GM12892 (cell line): ENCODE data around the gene AP3D1.
"Not testable (repeated sequence)": the region's sequence is repeated elsewhere in the genome, so short reads cannot be mapped to it uniquely, and the experiment has no call there.

ENCODE experiments used
- DNase-seq: peaks from one replicate; pipeline ENCODE4 v3.0.0; 2011; ENCODE audit not compliant: insufficient read length
- FAIRE-seq: peaks from 2 replicates; lab custom pipeline; 2011; peaks lifted over from hg19 to GRCh38; lab: Jason Lieb, UNC
- POLR2A ChIP-seq: IDR thresholded peaks from 2 replicates; pipeline ENCODE4 v1.6.1; 2011; ENCODE audit warnings: low read depth, low read length, control low read depth
- POLR2AphosphoS5 ChIP-seq: IDR thresholded peaks from 2 replicates; pipeline ENCODE4 v1.6.1; 2011; ENCODE audit warnings: low read depth, low read length, control low read depth
- TAF1 ChIP-seq: IDR thresholded peaks from 2 replicates; pipeline ENCODE4 v1.6.1; 2011; ENCODE audit warnings: low read depth, mild to moderate bottlenecking, control low read depth, low read length, borderline replicate concordance

Gene AP3D1

DNA sequence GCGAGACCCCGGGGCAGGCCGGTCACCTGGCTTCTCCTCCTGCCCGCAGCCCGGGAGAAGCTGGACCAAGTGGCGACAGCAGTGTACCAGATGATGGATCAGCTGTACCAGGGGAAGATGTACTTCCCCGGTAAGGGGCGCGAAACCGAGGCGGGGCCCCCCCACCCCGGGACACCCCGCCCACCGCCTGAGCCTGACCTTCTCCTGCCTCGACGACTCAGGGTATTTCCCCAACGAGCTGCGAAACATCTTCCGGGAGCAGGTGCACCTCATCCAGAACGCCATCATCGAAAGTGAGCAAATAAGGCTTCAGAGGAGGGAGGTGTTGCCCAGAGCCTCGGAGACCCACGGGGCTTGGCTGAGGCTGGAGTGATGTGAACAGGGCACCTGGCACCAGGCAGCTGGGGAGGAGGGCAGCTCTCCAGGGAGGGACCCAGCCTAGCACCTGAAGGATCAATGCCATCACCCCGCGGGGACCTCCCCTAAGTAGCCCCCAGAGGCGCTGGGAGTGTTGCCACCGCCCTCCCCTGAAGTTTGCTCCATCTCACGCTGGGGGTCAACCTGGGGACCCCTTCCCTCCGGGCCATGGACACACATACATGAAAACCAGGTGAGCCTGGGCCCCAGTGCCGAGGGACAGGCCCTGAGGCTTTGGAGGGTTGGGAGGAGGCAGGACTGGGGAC, 54.0 kb downstream of the AP3D1 start:
- FAIRE-seq (peak; percentile 87), DNase-seq (peak; percentile 62)
- TF ChIP-seq TAF1 (no peak), POLR2A (no peak), POLR2AphosphoS5 (no peak)

DNA sequence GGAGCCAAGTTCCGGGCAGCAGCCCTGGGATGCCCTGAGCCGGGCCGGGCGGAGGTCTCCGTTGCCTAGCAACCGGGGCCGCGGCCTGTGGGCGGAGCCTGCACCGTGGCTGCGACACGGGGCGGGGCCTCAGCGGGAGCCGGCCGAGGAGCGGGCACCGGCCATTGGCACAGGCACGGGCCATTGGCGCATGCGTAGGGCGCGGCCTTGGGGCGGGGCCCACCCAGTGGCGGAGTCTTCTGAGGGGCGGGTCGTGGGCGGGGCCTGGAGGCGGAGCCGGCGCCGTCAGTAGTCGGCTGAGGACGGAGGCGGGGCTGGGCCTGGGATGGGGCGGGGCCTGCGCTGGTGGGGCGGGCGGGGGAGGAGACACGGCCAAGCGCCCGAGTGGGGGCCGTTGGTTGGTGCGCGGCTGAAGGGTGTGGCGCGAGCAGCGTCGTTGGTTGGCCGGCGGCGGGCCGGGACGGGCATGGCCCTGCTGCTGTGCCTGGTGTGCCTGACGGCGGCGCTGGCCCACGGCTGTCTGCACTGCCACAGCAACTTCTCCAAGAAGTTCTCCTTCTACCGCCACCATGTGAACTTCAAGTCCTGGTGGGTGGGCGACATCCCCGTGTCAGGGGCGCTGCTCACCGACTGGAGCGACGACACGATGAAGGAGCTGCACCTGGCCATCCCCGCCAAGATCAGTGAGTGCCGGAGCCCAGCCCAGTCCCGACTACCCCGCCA, 54.7 kb downstream of the AP3D1 start, which contains the start of gene IZUMO4:
IZUMO4 (plus strand) TSS at position 436 of the 723 bp plus-strand sequence; CDS start at position 467, 31 bp downstream.
- FAIRE-seq (peak; percentile 100), DNase-seq (peak; percentile 97)
- no peak for TF ChIP-seq TAF1
- TF ChIP-seq POLR2A, result peak; percentile 23; the same call in 1 of the 2 replicates
- TF ChIP-seq POLR2AphosphoS5, result no peak

- TF ChIP-seq TAF1 (peak; percentile 88), POLR2A (peak; percentile 68; the same call in 1 of the 2 replicates), POLR2AphosphoS5 (no peak)
- no peak for FAIRE-seq
- DNase-seq, result peak; percentile 74
Observed at GRCh38 chr19:2096034-2096479, 55.3 kb downstream of the AP3D1 start, which contains the start of gene MOB3A. MOB3A (minus strand) TSS chr19:2096326; CDS start chr19:2078560, 17,766 bp downstream.

DNA sequence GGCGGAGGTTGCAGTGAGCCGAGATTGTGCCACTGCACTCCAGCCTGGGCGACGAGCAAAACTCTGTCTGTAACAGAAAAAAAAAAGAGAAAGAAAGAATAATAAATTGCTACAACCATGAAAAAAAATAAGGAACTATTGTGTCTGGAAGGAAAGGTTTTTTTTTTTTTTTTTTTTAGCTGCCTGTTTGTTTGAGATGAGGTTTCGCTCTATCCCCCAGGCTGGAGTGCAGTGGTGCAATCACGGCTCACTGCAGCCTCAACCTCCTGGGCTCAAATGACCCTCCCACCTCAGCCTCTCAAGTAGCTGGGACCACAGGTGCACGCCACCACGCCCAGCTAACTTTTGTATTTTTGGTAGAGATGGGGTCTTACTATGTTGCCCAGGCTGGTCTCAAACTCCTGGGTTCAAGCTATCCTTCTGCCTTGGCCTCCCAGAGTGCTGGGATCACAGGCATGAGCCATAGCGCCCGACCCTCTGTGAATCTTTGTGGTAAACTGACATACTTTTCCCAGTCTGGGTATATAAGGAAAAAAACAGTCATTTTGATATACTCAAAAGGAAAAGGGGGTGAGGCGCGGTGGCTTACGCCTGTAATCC, 59.3 kb downstream of the AP3D1 start:
- DNase-seq, FAIRE-seq: not testable (repeated sequence)

GRCh38 chr19:2089727-2090053, 61.7 kb downstream of the AP3D1 start:
- FAIRE-seq, result no peak

DNA sequence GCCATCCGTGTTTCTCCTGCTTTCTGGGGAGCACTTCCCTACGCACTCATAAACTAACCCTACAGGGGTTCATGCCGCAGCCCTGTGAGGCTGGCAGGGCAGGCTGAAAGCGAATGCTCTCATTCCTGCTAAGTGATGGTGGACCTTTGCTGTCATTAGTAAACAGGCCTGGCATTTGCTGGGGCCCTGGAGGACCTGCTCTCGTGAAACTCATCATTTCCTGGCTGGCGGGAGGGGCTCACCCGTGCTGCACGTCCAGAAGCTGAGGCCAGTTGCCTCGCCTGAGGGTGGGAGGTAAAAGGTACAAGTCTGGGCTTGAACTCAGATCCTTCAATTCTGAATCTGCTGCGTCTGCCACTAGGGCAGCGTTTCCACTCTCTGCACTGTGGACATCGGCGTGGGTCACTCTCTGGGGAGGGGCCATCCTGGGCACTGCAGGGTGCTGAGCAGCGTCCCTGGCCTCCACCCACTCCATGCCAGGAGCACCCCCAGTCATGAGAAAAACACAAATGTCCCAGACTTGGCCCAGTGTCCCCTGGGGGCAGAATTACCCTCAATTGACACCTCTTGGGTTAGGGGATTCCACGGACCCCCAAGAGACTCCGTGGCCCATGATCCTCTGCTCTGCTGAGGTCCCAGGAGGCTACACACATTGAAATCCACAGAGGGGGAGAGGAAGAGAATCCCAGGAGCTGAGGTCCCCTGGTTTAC, 62.2 kb downstream of the AP3D1 start:
- TF ChIP-seq POLR2A (0 out of 2 replicates have a peak, but pooled peaks have one; percentile 45), TAF1 (no peak), POLR2AphosphoS5 (0 out of 2 replicates have a peak, but pooled peaks have one; percentile 12)
- peak; percentile 93 for FAIRE-seq
- DNase-seq, result no peak

More at GRCh38 chr19:2089727-2090053, 61.7 kb downstream of the AP3D1 start:
- no peak for DNase-seq
- no peak for TF ChIP-seq POLR2AphosphoS5
- no peak for TF ChIP-seq TAF1
- no peak; the same call in 1 of the 2 replicates for TF ChIP-seq POLR2A

- DNase-seq (no peak), FAIRE-seq (peak; percentile 44)
- TF ChIP-seq POLR2AphosphoS5 (no peak; the same call in 1 of the 2 replicates), POLR2A (peak; percentile 65; the same call in 1 of the 2 replicates), TAF1 (no peak; the same call in 1 of the 2 replicates)
Observed at GRCh38 chr19:2087621-2088100, 63.7 kb downstream of the AP3D1 start.

DNA sequence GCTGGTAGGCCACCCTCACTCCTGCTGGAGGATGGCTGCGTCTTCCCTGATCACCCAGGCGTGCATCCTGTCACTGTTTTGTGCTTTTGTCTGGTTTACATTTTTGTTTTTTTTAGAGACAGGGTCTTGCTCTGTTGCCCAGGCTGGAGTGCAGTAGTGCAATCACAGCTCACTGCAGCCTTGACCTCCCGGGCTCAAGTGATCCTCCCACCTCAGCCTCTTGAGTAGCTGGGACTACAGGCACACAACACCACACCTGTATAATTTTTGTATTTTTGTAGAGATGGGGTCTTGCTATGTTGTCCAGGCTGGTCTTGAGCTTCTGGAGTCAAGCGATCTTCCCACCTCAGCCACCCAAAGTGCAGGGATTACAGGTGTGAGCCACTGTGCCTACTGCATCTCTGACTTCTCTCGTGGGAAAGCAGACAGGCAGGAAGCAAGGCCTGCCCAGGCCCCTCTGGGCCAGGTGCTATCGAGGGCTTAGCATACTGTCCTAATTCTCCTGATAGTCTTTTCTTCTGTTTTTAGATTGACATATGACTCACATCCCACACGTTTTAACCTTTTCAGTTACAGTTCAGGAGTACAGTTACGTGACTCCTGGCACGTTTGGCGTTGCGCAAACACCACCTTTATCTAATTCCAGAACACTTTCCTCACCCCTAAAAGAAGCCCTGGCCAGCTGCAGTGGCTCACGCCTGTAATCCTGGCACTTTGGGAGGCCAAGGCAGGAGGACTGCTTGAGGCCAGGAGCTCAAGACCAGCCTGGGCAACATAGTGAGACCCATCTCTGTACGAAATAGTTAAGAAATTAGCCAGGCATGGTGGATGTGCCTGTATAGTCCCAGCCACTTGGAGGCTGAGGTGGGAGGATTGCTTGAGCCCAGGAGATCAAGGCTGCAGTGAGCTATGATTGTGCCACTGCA, 64.4 kb downstream of the AP3D1 start:
- not testable (repeated sequence) for DNase-seq
- peak; percentile 46; the same call in 1 of the 2 replicates for TF ChIP-seq POLR2A
- FAIRE-seq, result peak; percentile 76

DNA sequence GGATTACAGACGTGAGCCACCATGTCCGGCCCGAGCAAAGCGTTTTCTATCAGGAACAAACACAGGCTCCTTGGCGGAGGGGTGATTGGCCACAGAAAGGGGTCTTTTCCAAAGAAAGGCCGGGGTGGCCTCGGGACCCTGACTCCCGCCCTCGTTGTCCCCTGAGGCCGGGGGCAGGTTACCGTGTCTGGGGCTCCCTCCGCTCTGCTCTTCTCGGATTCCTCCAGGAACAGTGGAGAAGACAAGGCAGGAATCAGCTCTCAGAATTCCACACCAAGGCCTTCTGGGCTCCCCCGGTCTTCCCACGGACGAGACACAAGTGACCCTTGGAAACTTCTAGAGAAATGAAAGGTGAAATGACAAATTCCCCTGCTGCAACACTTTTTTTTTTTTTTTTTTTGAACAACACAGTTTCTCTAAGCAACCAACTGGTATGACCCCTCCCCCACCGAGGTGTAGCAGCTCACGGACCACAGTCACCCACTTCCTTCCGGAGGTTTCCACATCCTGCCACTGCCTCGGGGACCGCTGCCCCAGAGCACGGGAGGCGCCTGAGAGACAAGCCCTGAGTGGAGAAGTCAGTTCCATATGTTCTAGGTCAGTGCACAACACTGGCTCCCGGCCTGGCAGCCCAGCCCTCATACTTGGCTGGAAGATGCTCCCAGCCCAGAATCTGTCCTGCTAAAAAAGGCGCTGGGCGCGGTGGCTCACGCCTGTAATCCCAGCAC, 66.2 kb downstream of the AP3D1 start:
- peak; percentile 88 for DNase-seq
- TF ChIP-seq POLR2AphosphoS5, result peak; percentile 91
- peak; percentile 92 for TF ChIP-seq POLR2A
- TF ChIP-seq TAF1, result peak; percentile 88; the same call in 1 of the 2 replicates
- peak; percentile 97 for FAIRE-seq
